Gastroesophageal sphincter (tissue), 3 donors: ENCODE data around the gene FBH1.

Experiments used
- POLR2A ChIP-seq, 2 donors: fragments of 450-650 bp; IDR thresholded peaks; one replicate each; pipeline ENCODE4 v1.6.1; 2017; ENCODE audit warnings: antibody characterized with exemption in 2 of 2, mild to moderate bottlenecking in 2 of 2, moderate library complexity in 1 of 2
- TF ChIP-seq, protein P1 (sequence below), 4 experiments: fragments of 200-600 bp in 2 of 4; fragments of 450-650 bp in 2 of 4; sonication (generic) in 1 of 4; IDR thresholded peaks; one replicate each; pipeline ENCODE4 v1.5.1; 2017 to 2019; ENCODE audit warnings: antibody characterized with exemption in 4 of 4, mild to moderate bottlenecking in 2 of 4, moderate library complexity in 2 of 4

DNA sequence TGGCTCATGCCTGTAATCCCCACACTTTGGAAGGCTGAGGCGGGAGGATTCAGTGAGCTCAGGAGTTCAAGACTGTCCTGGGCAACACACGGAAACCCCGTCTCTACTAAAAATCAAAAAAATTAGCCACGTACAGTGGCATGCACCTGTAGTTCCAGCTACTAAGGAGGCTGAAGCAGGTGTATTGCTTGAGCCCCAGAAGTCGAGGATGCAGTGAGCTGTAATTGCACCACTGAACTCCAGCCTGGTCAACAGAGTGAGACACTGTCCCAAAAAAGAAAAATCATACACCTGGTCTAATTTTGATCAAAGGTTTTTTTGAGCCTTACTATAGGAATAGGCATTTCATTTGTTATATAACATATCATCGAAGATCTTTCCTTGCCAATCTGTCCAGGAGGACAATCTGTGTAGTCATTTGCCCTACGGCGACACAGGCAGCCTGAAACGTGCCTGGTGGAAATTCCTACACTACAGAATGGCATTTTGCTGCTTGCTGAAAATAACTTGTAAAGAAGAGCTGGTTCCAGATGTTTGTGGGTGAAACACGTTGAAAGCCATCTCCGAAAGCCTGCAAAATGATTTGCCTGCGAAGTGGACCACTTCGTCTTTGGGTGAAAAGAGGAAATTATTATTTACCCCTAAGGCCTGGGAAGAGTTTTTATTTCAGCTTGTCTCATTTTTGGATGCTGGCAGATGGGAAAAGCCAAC is 45.5 kb upstream of the FBH1 start:
- TF ChIP-seq POLR2A (IDR thresholded peaks at IDR 0.05): no peak
- TF ChIP-seq, protein P1, sequence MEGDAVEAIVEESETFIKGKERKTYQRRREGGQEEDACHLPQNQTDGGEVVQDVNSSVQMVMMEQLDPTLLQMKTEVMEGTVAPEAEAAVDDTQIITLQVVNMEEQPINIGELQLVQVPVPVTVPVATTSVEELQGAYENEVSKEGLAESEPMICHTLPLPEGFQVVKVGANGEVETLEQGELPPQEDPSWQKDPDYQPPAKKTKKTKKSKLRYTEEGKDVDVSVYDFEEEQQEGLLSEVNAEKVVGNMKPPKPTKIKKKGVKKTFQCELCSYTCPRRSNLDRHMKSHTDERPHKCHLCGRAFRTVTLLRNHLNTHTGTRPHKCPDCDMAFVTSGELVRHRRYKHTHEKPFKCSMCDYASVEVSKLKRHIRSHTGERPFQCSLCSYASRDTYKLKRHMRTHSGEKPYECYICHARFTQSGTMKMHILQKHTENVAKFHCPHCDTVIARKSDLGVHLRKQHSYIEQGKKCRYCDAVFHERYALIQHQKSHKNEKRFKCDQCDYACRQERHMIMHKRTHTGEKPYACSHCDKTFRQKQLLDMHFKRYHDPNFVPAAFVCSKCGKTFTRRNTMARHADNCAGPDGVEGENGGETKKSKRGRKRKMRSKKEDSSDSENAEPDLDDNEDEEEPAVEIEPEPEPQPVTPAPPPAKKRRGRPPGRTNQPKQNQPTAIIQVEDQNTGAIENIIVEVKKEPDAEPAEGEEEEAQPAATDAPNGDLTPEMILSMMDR (IDR thresholded peaks at IDR 0.05): no peak
